Smooth muscle cell (in vitro differentiated cells): ENCODE measurements around the gene TNFSF11. TPM values are rescaled to one million over a fixed set of nuclear protein-coding genes. Genes with fewer than 3 reads are reported as not detected.

Source experiments
- DNase-seq: peaks from one replicate; lab custom pipeline; 2025; ENCODE audit not compliant: unreplicated experiment; lab: John Stamatoyannopoulos, UW
- H2AFZ ChIP-seq: fragments of 200-600 bp; sonication (generic); 2 replicates; pipeline ENCODE4 v1.6.0; 2016; ENCODE audit warnings: antibody characterized with exemption, low read depth, mild to moderate bottlenecking
- H3F3A ChIP-seq: fragments of 200-600 bp; sonication (generic); 2 replicates; pipeline ENCODE4 v1.6.0; 2017; ENCODE audit warnings: antibody characterized with exemption, low read depth
- H3K27ac ChIP-seq: fragments of 200-600 bp; sonication (generic); 2 replicates; pipeline ENCODE4 v1.5.1; 2016; ENCODE audit warnings: low read depth, mild to moderate bottlenecking
- H3K27me3 ChIP-seq: fragments of 200-600 bp; sonication (generic); 2 replicates; pipeline ENCODE4 v1.6.1; 2016; ENCODE audit warnings: low read depth, mild to moderate bottlenecking
- H3K36me3 ChIP-seq: fragments of 200-600 bp; sonication (generic); 2 replicates; pipeline ENCODE4 v1.5.1; 2016; ENCODE audit warnings: low read depth
- H3K4me1 ChIP-seq: fragments of 200-600 bp; sonication (generic); 2 replicates; pipeline ENCODE4 v1.5.1; 2016; ENCODE audit warnings: low read depth
- H3K4me2 ChIP-seq: fragments of 200-600 bp; sonication (generic); 2 replicates; pipeline ENCODE4 v1.6.0; 2016; ENCODE audit warnings: mild to moderate bottlenecking
- H3K4me3 ChIP-seq: fragments of 200-600 bp; sonication (generic); 2 replicates; pipeline ENCODE4 v1.5.1; 2016; ENCODE audit warnings: mild to moderate bottlenecking
- H3K79me2 ChIP-seq: fragments of 200-600 bp; sonication (generic); 2 replicates; pipeline ENCODE4 v1.6.0; 2016; ENCODE audit warnings: low read depth, mild to moderate bottlenecking
- H3K9ac ChIP-seq: fragments of 200-600 bp; sonication (generic); 2 replicates; pipeline ENCODE4 v1.6.0; 2016; ENCODE audit warnings: low read depth
- H3K9me3 ChIP-seq: fragments of 200-600 bp; sonication (generic); replicated peaks from 2 replicates; pipeline ENCODE4 v1.5.1; 2016; ENCODE audit warnings: low read depth
- H4K20me1 ChIP-seq: fragments of 200-600 bp; sonication (generic); 2 replicates; pipeline ENCODE4 v1.6.0; 2016; ENCODE audit warnings: low read depth
- CTCF ChIP-seq: fragments of 200-600 bp; sonication (generic); IDR thresholded peaks from 2 replicates; pipeline ENCODE4 v1.5.1; 2017; ENCODE audit warnings: borderline replicate concordance, mild to moderate bottlenecking, antibody characterized with exemption; ENCODE audit not compliant: insufficient read depth, poor library complexity, severe bottlenecking
- WGBS: methylation state at CpG from one replicate; pipeline ENCODE4 v1.1.7; 2016; ENCODE audit warnings: low lambda C conversion rate; 5-methylcytosine and 5-hydroxymethylcytosine counted together
- polyA plus RNA-seq: library from polyadenylated mRNA; unstranded; fragments of >200 nt; fragmentation: Nextera tagmentation; extraction: Ambion mirVana; gene quantifications from 2 replicates; pipeline ENCODE4 v1.2.1, GENCODE V29; 2016
- total RNA-seq: library from RNA; depleted of rRNA; stranded (reverse); fragments of >200 nt; gene quantifications from 2 replicates; pipeline ENCODE4 v1.2.3, GENCODE V29; 2014

Gene TNFSF11
- not detected in 2 replicates for total RNA-seq
- polyA plus RNA-seq = not detected in 2 replicates

- Histone ChIP-seq H3K79me2 (no peaks in the 10 kb centered on the region), H3K27me3 (peaks cover 48% of the 10 kb centered on the region), H3K36me3 (no peaks in the 10 kb centered on the region), H3K4me2 (peak within 1 kb of the TSS; percentile 87), H3K9me3 (no peaks in the 10 kb centered on the region), H4K20me1 (no peaks in the 10 kb centered on the region), H3K27ac (no peak within 1 kb of the TSS), H2AFZ (peak within 1 kb of the TSS; percentile 45), H3K4me1 (peaks cover 7% of the 10 kb centered on the region), H3K4me3 (peak within 1 kb of the TSS; percentile 47), H3K9ac (no peak within 1 kb of the TSS), H3F3A (no peaks in the 10 kb centered on the region)
- WGBS = 4% methylated on average over 26 of the region's 39 CpGs
- no peak for TF ChIP-seq CTCF
- no peak for DNase-seq
These were observed at the start of gene TNFSF11 for GRCh38 chr13:42574011-42574410. TSS of gene TNFSF11 (plus strand) at chr13:42574152. CDS start at chr13:42574304, 152 bp downstream.

GRCh38 chr13:42524487-42525034, 49.4 kb upstream of the TNFSF11 start:
- Histone ChIP-seq H3K9ac (peak overlapping the region; percentile 60), H3K9me3 (no peaks in the 10 kb centered on the region), H3K27ac (peak overlapping the region; percentile 65), H3K4me1 (no peaks in the 10 kb centered on the region), H3K79me2 (no peaks in the 10 kb centered on the region), H4K20me1 (no peaks in the 10 kb centered on the region), H3K36me3 (no peaks in the 10 kb centered on the region), H3K4me2 (no peak overlapping the region), H3F3A (no peaks in the 10 kb centered on the region), H3K4me3 (no peak overlapping the region), H3K27me3 (no peaks in the 10 kb centered on the region), H2AFZ (no peak overlapping the region)
- no peak for DNase-seq
- TF ChIP-seq CTCF = no peak
- 88% methylated on average over 3 of the region's 3 CpGs for WGBS

- no peak for DNase-seq
- Histone ChIP-seq H3K27me3 (no peaks in the 10 kb centered on the region), H3F3A (no peaks in the 10 kb centered on the region), H2AFZ (no peak overlapping the region), H3K36me3 (no peaks in the 10 kb centered on the region), H3K4me2 (no peak overlapping the region), H3K27ac (peak overlapping the region; percentile 65), H3K4me1 (no peaks in the 10 kb centered on the region), H3K9me3 (no peaks in the 10 kb centered on the region), H3K9ac (peak overlapping the region; percentile 60), H4K20me1 (no peaks in the 10 kb centered on the region), H3K4me3 (no peak overlapping the region), H3K79me2 (no peaks in the 10 kb centered on the region)
- WGBS = 36% methylated on average over 2 of the region's 2 CpGs
- no peak for TF ChIP-seq CTCF
These were observed 48.9 kb upstream of the TNFSF11 start for GRCh38 chr13:42525035-42525504.

- no peaks in the 10 kb centered on the region for H3K9me3 ChIP-seq
- TF ChIP-seq CTCF = no peak
- H3K79me2 ChIP-seq = no peaks in the 10 kb centered on the region
- DNase-seq = no peak
- H3K27ac ChIP-seq = no peak overlapping the region
- no peak overlapping the region for H3K4me2 ChIP-seq
- H3K4me3 ChIP-seq = no peak overlapping the region
- no peaks in the 10 kb centered on the region for H3K36me3 ChIP-seq
- no peaks in the 10 kb centered on the region for H4K20me1 ChIP-seq
- 74% methylated on average over 3 of the region's 3 CpGs for WGBS
- no peaks in the 10 kb centered on the region for H3K4me1 ChIP-seq
- H3F3A ChIP-seq = no peaks in the 10 kb centered on the region
- no peak overlapping the region for H2AFZ ChIP-seq
- H3K27me3 ChIP-seq = no peaks in the 10 kb centered on the region
- H3K9ac ChIP-seq = no peak overlapping the region
These were observed 47.7 kb upstream of the TNFSF11 start for GRCh38 chr13:42526276-42526675.
